Activated naive CD8-positive, alpha-beta T cell treated with anti-CD3 and anti-CD28 coated beads for 36 hours (primary cell): ENCODE measurements around the gene NBL1. TPM values are rescaled to one million over a fixed set of nuclear protein-coding genes. Genes with fewer than 3 reads are reported as not detected.
"Not testable (repeated sequence)": the region's sequence is repeated elsewhere in the genome, so short reads cannot be mapped to it uniquely, and the experiment has no call there.

Experiments
- DNase-seq: peaks from one replicate; pipeline ENCODE4 v3.0.0; 2021
- H3K27ac Mint-ChIP-seq: one replicate; pipeline ENCODE4 v1.8.0; 2022; ENCODE audit warnings: mild to moderate bottlenecking, moderate library complexity, mixed read lengths
- H3K27me3 Mint-ChIP-seq: one replicate; pipeline ENCODE4 v1.8.0; 2022; ENCODE audit warnings: mild to moderate bottlenecking, mixed read lengths
- H3K36me3 Mint-ChIP-seq: one replicate; pipeline ENCODE4 v1.8.0; 2021; ENCODE audit warnings: mild to moderate bottlenecking, mixed read lengths
- H3K4me1 Mint-ChIP-seq: one replicate; pipeline ENCODE4 v1.8.0; 2021; ENCODE audit warnings: mixed read lengths
- H3K4me3 Mint-ChIP-seq: one replicate; pipeline ENCODE4 v1.8.0; 2022; ENCODE audit warnings: mild to moderate bottlenecking, moderate library complexity, mixed read lengths
- H3K9me3 Mint-ChIP-seq: one replicate; pipeline ENCODE4 v1.8.0; 2022; ENCODE audit warnings: mixed read lengths
- total RNA-seq, 2 experiments: library from RNA; stranded (reverse); gene quantifications; one replicate each; pipeline ENCODE4 v1.2.3, GENCODE V29; 2021

NBL1 gene
- total RNA-seq, 2 experiments from 2014 or later, result 20.0 to 22.0 TPM

- Mint-ChIP-seq H3K27me3 (no peaks in the 10 kb centered on the region), H3K9me3 (no peaks in the 10 kb centered on the region), H3K36me3 (peaks cover 8% of the 10 kb centered on the region), H3K27ac (no peak overlapping the region), H3K4me3 (no peak overlapping the region), H3K4me1 (peaks cover 5% of the 10 kb centered on the region)
- no peak for DNase-seq
These were observed 27.6 kb upstream of the NBL1 start for GRCh38 chr1:19616489-19616888.

- Mint-ChIP-seq H3K27ac (no peak overlapping the region), H3K4me1 (peaks cover 5% of the 10 kb centered on the region), H3K9me3 (no peaks in the 10 kb centered on the region), H3K4me3 (no peak overlapping the region), H3K36me3 (peaks cover 8% of the 10 kb centered on the region), H3K27me3 (no peaks in the 10 kb centered on the region)
- no peak for DNase-seq
These were observed 26.7 kb upstream of the NBL1 start for GRCh38 chr1:19617376-19617775.

DNA sequence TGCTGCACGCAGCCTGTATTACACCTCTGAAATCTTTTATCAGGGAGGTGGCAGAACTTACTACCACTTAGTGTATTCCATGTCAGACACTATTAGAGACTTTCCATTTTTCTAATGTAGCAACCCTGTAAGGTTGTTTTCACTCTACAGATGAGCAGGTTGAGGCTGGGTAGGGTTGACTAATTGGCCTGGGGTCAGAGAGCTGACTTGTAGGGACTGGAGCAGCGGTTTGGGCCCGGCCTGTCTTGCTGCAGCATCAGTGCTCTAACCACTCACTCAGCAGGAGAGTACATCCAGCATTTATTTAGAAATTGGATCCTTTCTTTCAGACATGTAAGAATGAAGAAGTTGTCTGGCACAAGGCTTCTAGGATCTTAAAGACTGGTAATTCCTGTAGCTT lies 25.7 kb upstream of the NBL1 start:
- Mint-ChIP-seq H3K4me3 (no peak overlapping the region), H3K27ac (no peak overlapping the region), H3K9me3 (no peaks in the 10 kb centered on the region), H3K27me3 (no peaks in the 10 kb centered on the region), H3K36me3 (peaks cover 8% of the 10 kb centered on the region), H3K4me1 (peaks cover 5% of the 10 kb centered on the region)
- DNase-seq, result no peak

- H3K36me3 Mint-ChIP-seq, result peaks cover 8% of the 10 kb centered on the region
- no peak for DNase-seq
- H3K27me3 Mint-ChIP-seq, result no peaks in the 10 kb centered on the region
- no peak overlapping the region for H3K27ac Mint-ChIP-seq
- peaks cover 5% of the 10 kb centered on the region for H3K4me1 Mint-ChIP-seq
- no peaks in the 10 kb centered on the region for H3K9me3 Mint-ChIP-seq
- H3K4me3 Mint-ChIP-seq, result no peak overlapping the region
These were observed 24.3 kb upstream of the NBL1 start for GRCh38 chr1:19619697-19620384.

DNA sequence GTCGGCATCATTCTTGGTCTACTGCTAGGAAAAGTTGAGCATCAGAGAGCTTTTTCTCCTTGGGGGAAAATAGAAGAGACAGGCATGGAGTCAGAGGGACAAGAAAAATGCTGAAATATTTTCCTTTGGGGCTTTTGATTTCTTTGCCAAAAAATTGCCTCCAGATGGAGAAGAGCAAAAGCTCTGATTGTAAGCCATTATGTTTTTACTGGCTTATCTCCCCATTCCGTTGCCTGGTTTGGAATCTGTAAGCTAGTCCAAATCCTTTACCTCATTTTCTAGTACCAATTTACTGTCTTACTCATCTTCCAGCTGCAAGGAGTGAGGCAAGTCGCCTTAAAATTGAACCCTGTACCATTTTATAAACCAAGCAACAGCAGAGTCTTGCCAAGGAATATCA lies 23.3 kb upstream of the NBL1 start:
- no peak for DNase-seq
- Mint-ChIP-seq H3K27me3 (no peaks in the 10 kb centered on the region), H3K27ac (no peak overlapping the region), H3K36me3 (peaks cover 5% of the 10 kb centered on the region), H3K4me1 (peaks cover 5% of the 10 kb centered on the region), H3K4me3 (no peak overlapping the region), H3K9me3 (no peaks in the 10 kb centered on the region)

DNA sequence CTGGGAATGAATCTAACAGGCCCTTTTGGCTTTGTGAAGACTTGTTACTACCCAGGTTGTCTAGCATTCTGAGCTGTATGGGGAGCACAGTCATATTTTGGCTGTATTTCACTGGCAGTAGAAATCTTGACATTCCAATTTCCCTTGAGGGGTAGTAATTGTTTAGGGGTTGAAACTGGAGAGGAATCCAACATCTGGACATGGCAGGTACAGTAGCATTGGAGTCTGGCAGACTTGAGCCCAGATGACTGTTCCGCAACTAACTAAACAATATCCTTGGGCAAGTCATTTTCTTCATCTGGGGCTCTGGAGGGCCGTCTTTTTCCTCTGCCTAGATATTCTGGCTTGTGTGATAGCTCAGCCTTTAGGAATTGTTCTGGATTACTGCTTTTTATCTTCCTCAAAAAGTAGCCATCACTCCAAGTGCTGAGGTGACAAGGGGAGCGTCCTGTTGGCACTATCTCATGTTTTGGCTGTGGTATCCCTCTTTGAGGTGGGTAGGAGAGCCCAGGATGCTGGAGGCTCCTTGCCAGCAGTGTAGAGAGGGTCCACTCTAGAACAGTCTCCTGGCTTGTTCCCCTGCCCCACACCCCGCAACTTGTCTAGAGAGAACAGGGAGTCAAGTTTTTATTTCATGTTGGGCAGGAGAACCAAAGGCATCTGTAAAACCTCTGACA lies 22.7 kb upstream of the NBL1 start:
- Mint-ChIP-seq H3K9me3 (no peaks in the 10 kb centered on the region), H3K4me1 (peaks cover 3% of the 10 kb centered on the region), H3K4me3 (no peak overlapping the region), H3K27me3 (no peaks in the 10 kb centered on the region), H3K36me3 (peaks cover 5% of the 10 kb centered on the region), H3K27ac (no peak overlapping the region)
- DNase-seq, result no peak

GRCh38 chr1:19622204-19622603 lies 21.9 kb upstream of the NBL1 start:
- Mint-ChIP-seq H3K9me3 (no peaks in the 10 kb centered on the region), H3K4me3 (no peak overlapping the region), H3K27me3 (no peaks in the 10 kb centered on the region), H3K4me1 (no peaks in the 10 kb centered on the region), H3K27ac (no peak overlapping the region), H3K36me3 (peaks cover 7% of the 10 kb centered on the region)
- no peak for DNase-seq

GRCh38 chr1:19623523-19623922 lies 20.6 kb upstream of the NBL1 start:
- H3K36me3 Mint-ChIP-seq, result peaks cover 10% of the 10 kb centered on the region
- no peak for DNase-seq
- no peak overlapping the region for H3K4me3 Mint-ChIP-seq
- no peaks in the 10 kb centered on the region for H3K4me1 Mint-ChIP-seq
- no peak overlapping the region for H3K27ac Mint-ChIP-seq
- no peaks in the 10 kb centered on the region for H3K9me3 Mint-ChIP-seq
- no peaks in the 10 kb centered on the region for H3K27me3 Mint-ChIP-seq

GRCh38 chr1:19625291-19625937 lies 18.7 kb upstream of the NBL1 start:
- H3K27me3 Mint-ChIP-seq, result no peaks in the 10 kb centered on the region
- H3K36me3 Mint-ChIP-seq, result peaks cover 15% of the 10 kb centered on the region
- no peak overlapping the region for H3K27ac Mint-ChIP-seq
- no peaks in the 10 kb centered on the region for H3K9me3 Mint-ChIP-seq
- H3K4me1 Mint-ChIP-seq, result no peaks in the 10 kb centered on the region
- no peak overlapping the region for H3K4me3 Mint-ChIP-seq
- no peak for DNase-seq

DNA sequence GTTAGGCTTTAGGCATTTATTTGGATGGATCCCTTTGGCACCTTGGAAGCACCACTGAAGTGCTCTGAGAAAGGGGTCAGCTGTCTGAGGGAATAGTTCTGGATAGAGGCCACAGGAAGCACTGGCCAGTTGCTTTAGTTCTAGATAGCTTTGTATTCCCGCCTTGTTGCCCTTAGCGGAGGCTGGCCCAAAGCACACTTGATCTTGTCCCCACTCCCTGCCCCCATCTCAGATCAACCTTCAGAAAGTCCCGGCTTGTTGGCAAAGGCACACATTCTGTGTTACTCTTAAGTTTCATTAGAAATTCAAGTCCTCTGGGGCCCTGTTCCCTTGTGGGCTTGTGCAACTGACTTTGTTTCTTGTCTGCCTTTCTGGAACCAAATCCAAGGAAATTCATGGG lies 15.2 kb upstream of the NBL1 start:
- no peaks in the 10 kb centered on the region for H3K27me3 Mint-ChIP-seq
- no peak overlapping the region for H3K27ac Mint-ChIP-seq
- no peak overlapping the region for H3K4me3 Mint-ChIP-seq
- no peaks in the 10 kb centered on the region for H3K9me3 Mint-ChIP-seq
- no peaks in the 10 kb centered on the region for H3K4me1 Mint-ChIP-seq
- DNase-seq, result no peak
- H3K36me3 Mint-ChIP-seq, result peaks cover 10% of the 10 kb centered on the region

DNA sequence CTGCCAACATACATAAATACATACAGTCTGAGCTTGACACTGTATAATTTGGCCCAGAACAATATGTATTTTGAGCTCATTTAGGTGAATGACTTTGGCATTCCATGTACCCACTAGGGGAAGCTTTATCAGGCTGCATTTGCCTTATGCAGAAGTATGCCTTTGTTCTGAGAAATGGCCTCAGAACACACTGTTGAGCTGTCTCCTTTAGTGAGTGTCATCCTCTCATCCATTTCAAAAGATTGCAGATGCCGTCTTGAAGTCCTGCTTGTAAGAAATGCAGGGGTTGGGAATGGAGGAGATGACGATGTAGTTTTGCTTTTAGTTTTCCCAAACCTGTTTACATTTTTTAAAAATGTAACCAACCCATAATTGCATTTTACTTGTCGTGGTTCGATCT lies 14.8 kb upstream of the NBL1 start:
- H3K27ac Mint-ChIP-seq, result no peak overlapping the region

DNA sequence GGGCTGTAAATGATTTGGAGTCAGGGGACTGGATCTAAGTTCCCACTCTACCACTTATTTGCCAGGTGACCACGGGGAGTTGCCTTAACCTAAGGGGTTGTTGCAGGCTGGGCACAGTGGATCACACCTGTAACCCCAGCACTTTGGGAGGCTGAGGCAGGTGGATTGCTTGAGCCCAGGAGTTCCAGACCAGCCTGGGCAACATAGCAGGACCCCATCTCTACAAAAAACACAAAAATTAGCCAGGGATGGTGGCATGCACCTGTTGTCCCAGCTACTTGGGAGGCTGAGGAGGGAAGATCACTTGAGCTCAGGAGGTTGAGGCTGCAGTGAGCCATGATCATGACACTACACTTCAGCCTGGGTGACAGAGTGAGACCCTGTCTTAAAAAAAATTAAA lies 13.9 kb upstream of the NBL1 start:
- DNase-seq, H3K27ac Mint-ChIP-seq, H3K9me3 Mint-ChIP-seq, H3K27me3 Mint-ChIP-seq, H3K4me1 Mint-ChIP-seq, H3K36me3 Mint-ChIP-seq, H3K4me3 Mint-ChIP-seq: not testable (repeated sequence)

More for the DNA sequence above, 14.8 kb upstream of the NBL1 start:
- no peaks in the 10 kb centered on the region for H3K9me3 Mint-ChIP-seq
- no peak overlapping the region for H3K4me3 Mint-ChIP-seq
- H3K4me1 Mint-ChIP-seq, result no peaks in the 10 kb centered on the region
- H3K27me3 Mint-ChIP-seq, result no peaks in the 10 kb centered on the region
- peaks cover 10% of the 10 kb centered on the region for H3K36me3 Mint-ChIP-seq
- DNase-seq, result no peak

GRCh38 chr1:19630720-19631395 lies 13.3 kb upstream of the NBL1 start:
- no peaks in the 10 kb centered on the region for H3K27me3 Mint-ChIP-seq
- H3K4me1 Mint-ChIP-seq, result no peaks in the 10 kb centered on the region
- peaks cover 10% of the 10 kb centered on the region for H3K36me3 Mint-ChIP-seq
- no peaks in the 10 kb centered on the region for H3K9me3 Mint-ChIP-seq
- no peak overlapping the region for H3K4me3 Mint-ChIP-seq
- H3K27ac Mint-ChIP-seq, result no peak overlapping the region
- DNase-seq, result no peak

DNA sequence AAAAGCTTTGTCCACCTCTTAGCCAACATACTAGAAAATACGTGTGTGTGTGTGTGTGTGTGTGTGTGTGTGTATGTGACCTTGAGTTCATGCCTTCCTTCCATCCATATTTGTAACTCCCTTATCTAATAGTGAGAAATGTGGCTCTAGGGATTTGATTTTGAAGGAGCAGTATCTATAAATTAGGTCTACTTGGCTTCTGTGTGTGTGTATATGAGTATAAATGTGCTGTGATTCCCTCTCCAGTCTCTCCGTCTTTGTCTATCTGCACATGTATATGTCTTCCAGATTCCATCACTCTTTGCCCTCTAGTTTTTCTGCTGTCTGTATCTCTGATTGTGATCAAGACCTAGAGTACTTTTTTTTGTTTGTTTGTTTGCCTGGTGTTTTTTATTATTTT lies 11.9 kb upstream of the NBL1 start:
- Mint-ChIP-seq H3K4me3 (no peak overlapping the region), H3K9me3 (no peaks in the 10 kb centered on the region), H3K27me3 (no peaks in the 10 kb centered on the region), H3K4me1 (no peaks in the 10 kb centered on the region), H3K27ac (no peak overlapping the region), H3K36me3 (peaks cover 8% of the 10 kb centered on the region)
- DNase-seq, result no peak

DNA sequence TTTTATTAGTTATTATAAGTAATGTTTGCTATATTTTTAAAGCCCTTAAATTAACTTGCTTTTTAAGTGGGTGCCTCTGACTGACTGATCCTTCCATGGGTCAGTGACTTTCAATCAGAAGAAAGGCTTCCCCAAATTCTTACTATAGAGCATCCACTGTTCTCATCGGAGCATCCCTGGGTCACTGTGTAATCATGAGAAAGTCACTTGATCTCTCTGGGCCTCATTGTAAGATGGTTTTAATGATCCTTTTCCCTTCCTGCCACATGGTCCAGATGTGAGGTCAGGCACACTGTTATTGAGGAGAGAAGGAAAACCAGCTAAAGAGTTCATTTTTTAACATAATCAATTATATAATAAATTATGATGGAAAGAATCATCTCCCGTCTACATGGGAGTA lies 11.0 kb upstream of the NBL1 start:
- Mint-ChIP-seq H3K4me3 (no peak overlapping the region), H3K4me1 (no peaks in the 10 kb centered on the region)
- DNase-seq, result no peak

More for the DNA sequence above, 11.0 kb upstream of the NBL1 start:
- H3K9me3 Mint-ChIP-seq, result no peaks in the 10 kb centered on the region
- no peaks in the 10 kb centered on the region for H3K27me3 Mint-ChIP-seq
- no peak overlapping the region for H3K27ac Mint-ChIP-seq
- peaks cover 5% of the 10 kb centered on the region for H3K36me3 Mint-ChIP-seq
